ENCODE data around the gene TTC19.

Gene TTC19

DNA sequence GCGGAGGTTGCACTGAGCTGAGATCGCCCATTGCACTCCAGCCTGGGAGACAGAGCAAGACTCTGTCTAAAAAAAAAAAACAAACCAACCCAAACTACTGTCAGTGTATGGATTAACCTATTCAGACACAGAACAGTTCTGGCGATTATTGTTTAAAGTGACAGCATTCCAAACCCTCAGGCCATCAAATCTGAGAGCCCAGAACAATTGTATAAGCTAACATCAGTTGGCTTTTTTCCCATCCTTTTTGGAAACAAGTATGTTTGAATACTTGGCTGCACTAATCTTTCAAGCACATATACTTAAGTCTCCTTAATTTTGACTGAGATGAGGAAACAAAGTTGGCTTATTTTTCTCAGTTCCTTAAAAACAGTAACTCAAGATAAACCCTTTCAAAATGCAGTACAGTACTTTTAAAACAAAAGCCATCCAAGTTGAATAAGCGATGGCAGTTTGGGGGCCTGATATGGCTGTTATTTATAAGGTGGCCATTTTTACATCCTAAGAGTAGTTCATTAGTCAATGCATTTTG is 1.5 kb upstream of the TTC19 start:
- TF ChIP-seq POU2F2 (IDR thresholded peaks at IDR 0.05; ENCODE audit: low read depth, low read length): no peak
- peak; percentile 55 for TF ChIP-seq SPI1 (IDR thresholded peaks at IDR 0.05; ENCODE audit: low read depth, low read length)
- DNase-seq (ENCODE audit: insufficient read length, low spot score) (no peak), FAIRE-seq (no peak)

GRCh38 chr17:15999974-16000827 is 577 bp downstream of the TTC19 start:
- peak; percentile 62 for FAIRE-seq

DNA sequence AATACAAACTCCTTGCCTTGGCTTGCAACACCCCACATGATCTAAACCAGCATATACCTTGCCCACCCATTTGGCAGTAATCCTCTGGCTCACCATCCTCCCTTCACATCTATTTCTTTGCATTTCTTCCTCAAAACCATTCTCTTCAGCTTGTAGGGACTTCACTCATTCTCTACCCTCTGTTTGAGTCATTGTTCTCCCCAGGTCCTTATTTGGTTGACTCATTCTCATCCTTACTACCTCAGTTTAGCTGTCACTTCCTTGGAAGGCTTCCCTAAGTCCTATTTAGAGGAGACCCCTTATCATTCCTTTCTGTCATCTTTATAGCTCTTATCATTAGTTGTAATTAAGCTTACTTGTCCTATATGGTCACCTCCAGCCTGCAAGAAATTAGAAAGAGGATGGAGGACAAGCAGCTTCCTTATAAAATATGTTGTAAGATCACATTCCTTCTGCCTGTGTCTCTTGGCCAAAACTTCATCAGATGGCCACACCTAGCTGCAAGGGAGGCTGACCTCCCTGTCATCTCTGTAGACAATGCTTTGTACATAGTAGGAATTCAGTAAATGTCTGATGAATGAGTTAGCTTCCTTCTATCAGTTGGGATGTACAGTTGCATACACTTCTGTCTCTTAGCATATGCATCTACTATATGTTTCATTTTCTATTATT is 1.7 kb downstream of the TTC19 start:
- FAIRE-seq (no peak), DNase-seq (ENCODE audit: insufficient read length, low spot score) (no peak)
- TF ChIP-seq POLR2AphosphoS5 (IDR thresholded peaks at IDR 0.05; ENCODE audit: low read depth, low read length) (peak; percentile 13; the same call in 1 of the 2 replicates), PAX5 (IDR thresholded peaks at IDR 0.05; ENCODE audit: insufficient read depth, low read length, severe bottlenecking) (no peak)

More at GRCh38 chr17:15999974-16000827, 577 bp downstream of the TTC19 start:
- no peak for DNase-seq (ENCODE audit: insufficient read length, low spot score)
- TF ChIP-seq TAF1 (IDR thresholded peaks at IDR 0.05; ENCODE audit: low read depth, low read length): no peak
- no peak for TF ChIP-seq POLR2A (IDR thresholded peaks at IDR 0.05; ENCODE audit: low read depth, low read length)
- no peak for TF ChIP-seq PAX5 (IDR thresholded peaks at IDR 0.05; ENCODE audit: insufficient read depth, low read length, severe bottlenecking)
- TF ChIP-seq POU2F2 (IDR thresholded peaks at IDR 0.05; ENCODE audit: low read depth, low read length): no peak

DNA sequence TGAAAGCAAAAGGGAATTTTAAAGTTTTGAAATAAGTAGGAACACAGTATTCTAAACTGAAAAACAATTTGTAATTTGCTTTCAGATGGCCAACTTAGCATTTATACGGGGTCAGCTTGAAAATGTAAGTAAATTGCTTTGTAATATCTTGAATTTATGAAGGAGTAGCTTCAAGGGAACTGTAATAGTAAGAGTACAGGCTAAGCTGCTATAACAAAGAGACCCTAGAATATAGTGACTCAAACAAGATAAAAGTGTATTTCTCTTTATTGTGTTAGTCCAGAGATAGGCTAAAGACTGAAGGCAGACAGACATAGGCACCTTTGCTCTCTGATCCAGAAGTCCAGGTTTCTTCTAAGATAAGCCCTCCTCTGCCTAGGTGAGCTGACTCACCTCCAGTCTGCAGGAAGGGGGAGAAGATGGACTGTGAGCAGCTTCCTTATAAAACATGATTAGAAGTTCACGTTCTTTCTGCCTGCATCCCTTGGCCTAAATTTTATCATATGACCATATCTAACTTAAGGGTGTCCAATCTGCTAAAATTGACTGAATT is 3.2 kb downstream of the TTC19 start:
- DNase-seq (ENCODE audit: insufficient read length, low spot score) (no peak), FAIRE-seq (no peak)
- TF ChIP-seq SPI1 (IDR thresholded peaks at IDR 0.05; ENCODE audit: low read depth, low read length) (no peak), POLR2AphosphoS5 (IDR thresholded peaks at IDR 0.05; ENCODE audit: low read depth, low read length) (no peak), POLR2A (IDR thresholded peaks at IDR 0.05; ENCODE audit: low read depth, low read length) (no peak)

GRCh38 chr17:16003841-16004240 is 4.2 kb downstream of the TTC19 start:
- no peak for FAIRE-seq
- no peak for DNase-seq (ENCODE audit: insufficient read length, low spot score)
- TF ChIP-seq PAX5 (IDR thresholded peaks at IDR 0.05; ENCODE audit: insufficient read depth, low read length, severe bottlenecking): no peak
- no peak for TF ChIP-seq SPI1 (IDR thresholded peaks at IDR 0.05; ENCODE audit: low read depth, low read length)
- TF ChIP-seq POU2F2 (IDR thresholded peaks at IDR 0.05; ENCODE audit: low read depth, low read length): no peak
- TF ChIP-seq POLR2AphosphoS5 (IDR thresholded peaks at IDR 0.05; ENCODE audit: low read depth, low read length): no peak
- TF ChIP-seq POLR2A (IDR thresholded peaks at IDR 0.05; ENCODE audit: low read depth, low read length): no peak

DNA sequence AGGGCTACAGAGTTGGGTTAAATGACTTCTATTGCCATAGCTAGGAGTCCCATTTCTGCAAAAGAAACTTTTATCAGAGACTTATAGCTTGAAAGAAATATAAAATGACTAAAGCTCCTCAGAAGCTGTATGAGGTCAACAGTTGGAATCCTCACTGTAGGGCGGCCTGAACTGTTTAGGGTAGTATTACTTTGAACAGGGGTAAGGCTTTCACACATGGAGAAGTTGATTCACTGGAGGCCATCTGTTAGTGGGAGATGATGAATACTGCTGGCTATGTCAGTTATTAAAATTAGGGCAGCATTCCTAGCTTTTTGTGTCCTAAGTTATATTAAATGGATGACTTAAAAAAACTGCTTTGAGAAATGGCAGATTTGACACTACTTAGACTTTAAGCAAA is 6.0 kb downstream of the TTC19 start:
- FAIRE-seq (no peak), DNase-seq (ENCODE audit: insufficient read length, low spot score) (no peak)
- TF ChIP-seq SPI1 (IDR thresholded peaks at IDR 0.05; ENCODE audit: low read depth, low read length): no peak
- TF ChIP-seq POLR2AphosphoS5 (IDR thresholded peaks at IDR 0.05; ENCODE audit: low read depth, low read length): no peak
- no peak for TF ChIP-seq POU2F2 (IDR thresholded peaks at IDR 0.05; ENCODE audit: low read depth, low read length)
- no peak for TF ChIP-seq TAF1 (IDR thresholded peaks at IDR 0.05; ENCODE audit: low read depth, low read length)
- no peak for TF ChIP-seq PAX5 (IDR thresholded peaks at IDR 0.05; ENCODE audit: insufficient read depth, low read length, severe bottlenecking)
- TF ChIP-seq POLR2A (IDR thresholded peaks at IDR 0.05; ENCODE audit: low read depth, low read length): no peak

DNA sequence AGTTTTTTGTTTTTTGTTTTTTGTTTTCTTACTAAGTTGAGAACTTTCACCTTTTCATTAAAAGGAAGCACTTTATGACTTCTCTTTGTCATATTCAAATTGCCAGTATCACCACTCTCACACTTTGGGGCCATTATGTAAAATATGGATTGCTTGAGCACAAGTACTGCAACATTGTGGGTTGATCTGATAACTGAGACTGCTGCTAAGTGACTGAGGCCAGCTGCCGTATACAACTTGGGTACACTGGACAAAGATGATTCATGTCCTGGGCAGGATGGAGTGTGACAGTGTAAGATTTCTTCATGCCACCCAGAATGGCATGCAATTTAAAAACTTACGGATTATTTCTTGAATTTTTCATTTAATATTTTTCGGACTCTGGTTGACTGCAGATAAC is 7.8 kb downstream of the TTC19 start:
- no peak for FAIRE-seq
- TF ChIP-seq POU2F2 (IDR thresholded peaks at IDR 0.05; ENCODE audit: low read depth, low read length) (no peak), POLR2AphosphoS5 (IDR thresholded peaks at IDR 0.05; ENCODE audit: low read depth, low read length) (no peak)

GRCh38 chr17:16013943-16014407 is 14.4 kb downstream of the TTC19 start:
- TF ChIP-seq POLR2AphosphoS5 (IDR thresholded peaks at IDR 0.05; ENCODE audit: low read depth, low read length) (no peak), SPI1 (IDR thresholded peaks at IDR 0.05; ENCODE audit: low read depth, low read length) (no peak), POU2F2 (IDR thresholded peaks at IDR 0.05; ENCODE audit: low read depth, low read length) (no peak), PAX5 (IDR thresholded peaks at IDR 0.05; ENCODE audit: insufficient read depth, low read length, severe bottlenecking) (no peak), TAF1 (IDR thresholded peaks at IDR 0.05; ENCODE audit: low read depth, low read length) (no peak), POLR2A (IDR thresholded peaks at IDR 0.05; ENCODE audit: low read depth, low read length) (no peak)
- DNase-seq (ENCODE audit: insufficient read length, low spot score) (no peak), FAIRE-seq (no peak)

More for the DNA sequence above, 7.8 kb downstream of the TTC19 start:
- DNase-seq (ENCODE audit: insufficient read length, low spot score): no peak

- DNase-seq (ENCODE audit: insufficient read length, low spot score) (no peak), FAIRE-seq (no peak)
- TF ChIP-seq POLR2AphosphoS5 (IDR thresholded peaks at IDR 0.05; ENCODE audit: low read depth, low read length): no peak
- TF ChIP-seq PAX5 (IDR thresholded peaks at IDR 0.05; ENCODE audit: insufficient read depth, low read length, severe bottlenecking): no peak
- TF ChIP-seq SPI1 (IDR thresholded peaks at IDR 0.05; ENCODE audit: low read depth, low read length): no peak
Observed at GRCh38 chr17:16019347-16019746, 19.7 kb downstream of the TTC19 start.

DNA sequence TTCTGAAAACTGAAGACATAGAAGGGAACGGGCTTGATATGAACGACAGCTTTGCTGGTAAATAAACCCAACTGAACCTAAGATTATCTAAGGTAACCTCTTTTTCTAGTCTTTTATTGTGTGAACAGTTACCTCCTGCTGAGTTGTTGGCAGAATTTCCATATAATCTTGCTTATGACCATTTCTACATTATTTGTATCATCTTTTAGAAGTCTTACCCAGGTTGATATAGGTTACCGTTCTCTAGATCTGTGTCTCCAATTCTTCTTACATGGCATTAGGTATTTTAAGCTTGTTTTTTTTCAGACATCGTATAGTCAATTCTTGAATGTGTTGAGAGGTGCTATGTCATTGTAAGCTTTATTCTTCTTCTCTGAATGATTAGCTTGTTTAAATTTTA is 24.3 kb downstream of the TTC19 start:
- TF ChIP-seq POLR2A (IDR thresholded peaks at IDR 0.05; ENCODE audit: low read depth, low read length): no peak
- no peak for TF ChIP-seq TAF1 (IDR thresholded peaks at IDR 0.05; ENCODE audit: low read depth, low read length)
- TF ChIP-seq POLR2AphosphoS5 (IDR thresholded peaks at IDR 0.05; ENCODE audit: low read depth, low read length): no peak
- DNase-seq (ENCODE audit: insufficient read length, low spot score) (no peak), FAIRE-seq (no peak)

All from GM12891 (cell line).